ENCODE measurements around the gene PPTC7. TPM values are rescaled to one million over a fixed set of nuclear protein-coding genes. Genes with fewer than 3 reads are reported as not detected.
"Not testable (repeated sequence)": the region's sequence is repeated elsewhere in the genome, so short reads cannot be mapped to it uniquely, and the experiment has no call there.

The PPTC7 gene
- total RNA-seq, 4 donors from 2014 or later, result 20.8 to 49.1 (median 23.4) TPM

DNA sequence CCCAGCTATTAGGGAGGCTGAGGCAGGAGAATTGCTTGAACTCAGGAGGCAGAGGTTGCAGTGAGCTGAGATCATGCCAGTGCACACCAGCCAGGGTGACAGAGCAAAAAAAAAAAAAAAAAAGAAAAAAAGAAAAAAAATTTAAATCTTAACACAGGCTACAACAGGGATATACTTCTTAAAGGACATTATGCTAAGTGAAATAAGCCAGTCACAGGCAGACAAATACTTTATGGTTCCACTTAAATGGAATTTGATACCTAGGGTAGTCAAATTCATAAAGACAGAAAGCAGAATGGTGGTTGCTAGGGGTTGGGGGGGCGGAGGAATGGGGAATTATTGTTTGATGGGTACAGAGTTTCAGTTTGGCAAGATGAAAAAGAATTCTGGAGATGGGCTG, 14.8 kb upstream of the PPTC7 start:
- DNase-seq (ENCODE audit: low spot score) (no peak), ATAC-seq (ENCODE audit: low FRiP score) (no peak)
- TF ChIP-seq, protein P1, sequence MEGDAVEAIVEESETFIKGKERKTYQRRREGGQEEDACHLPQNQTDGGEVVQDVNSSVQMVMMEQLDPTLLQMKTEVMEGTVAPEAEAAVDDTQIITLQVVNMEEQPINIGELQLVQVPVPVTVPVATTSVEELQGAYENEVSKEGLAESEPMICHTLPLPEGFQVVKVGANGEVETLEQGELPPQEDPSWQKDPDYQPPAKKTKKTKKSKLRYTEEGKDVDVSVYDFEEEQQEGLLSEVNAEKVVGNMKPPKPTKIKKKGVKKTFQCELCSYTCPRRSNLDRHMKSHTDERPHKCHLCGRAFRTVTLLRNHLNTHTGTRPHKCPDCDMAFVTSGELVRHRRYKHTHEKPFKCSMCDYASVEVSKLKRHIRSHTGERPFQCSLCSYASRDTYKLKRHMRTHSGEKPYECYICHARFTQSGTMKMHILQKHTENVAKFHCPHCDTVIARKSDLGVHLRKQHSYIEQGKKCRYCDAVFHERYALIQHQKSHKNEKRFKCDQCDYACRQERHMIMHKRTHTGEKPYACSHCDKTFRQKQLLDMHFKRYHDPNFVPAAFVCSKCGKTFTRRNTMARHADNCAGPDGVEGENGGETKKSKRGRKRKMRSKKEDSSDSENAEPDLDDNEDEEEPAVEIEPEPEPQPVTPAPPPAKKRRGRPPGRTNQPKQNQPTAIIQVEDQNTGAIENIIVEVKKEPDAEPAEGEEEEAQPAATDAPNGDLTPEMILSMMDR (IDR thresholded peaks at IDR 0.05), result no peak

- DNase-seq (ENCODE audit: low spot score); ATAC-seq (ENCODE audit: low FRiP score): not testable (repeated sequence)
Measured at GRCh38 chr12:110592919-110593318, 9.8 kb upstream of the PPTC7 start.

GRCh38 chr12:110592078-110592477, 9.0 kb upstream of the PPTC7 start:
- ATAC-seq (ENCODE audit: low FRiP score), result no peak
- TF ChIP-seq, protein P1 (IDR thresholded peaks at IDR 0.05), result no peak
- no peak for DNase-seq (ENCODE audit: low spot score)

GRCh38 chr12:110591451-110592051, 8.4 kb upstream of the PPTC7 start:
- no peak for ATAC-seq (ENCODE audit: low FRiP score)
- TF ChIP-seq, protein P1 (IDR thresholded peaks at IDR 0.05), result no peak
- no peak for DNase-seq (ENCODE audit: low spot score)

DNA sequence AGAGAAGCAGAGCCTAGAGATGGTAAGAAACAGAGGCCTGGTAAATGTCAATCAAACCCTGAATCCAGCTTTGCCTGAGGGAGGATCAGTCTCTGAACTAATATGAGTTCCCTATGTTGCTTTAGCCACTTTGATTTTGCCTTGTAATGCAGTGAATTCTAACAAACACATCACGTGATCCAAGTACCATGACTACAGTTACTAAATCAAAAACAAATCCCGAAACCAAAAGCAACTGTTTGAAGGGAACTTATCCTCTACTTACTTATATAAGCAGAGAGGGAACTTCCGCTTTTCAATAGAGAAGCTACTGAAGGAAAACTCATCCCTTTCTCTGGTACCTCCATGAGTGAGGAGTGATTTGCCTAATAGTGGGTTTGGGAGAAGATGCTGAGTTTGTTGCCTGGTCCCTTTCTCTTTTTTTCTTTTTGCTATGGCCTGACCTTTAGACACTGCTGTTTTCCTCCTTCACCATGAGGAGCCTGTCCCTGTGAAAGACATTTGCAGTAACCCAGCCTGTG, 7.7 kb upstream of the PPTC7 start:
- TF ChIP-seq, protein P1 (IDR thresholded peaks at IDR 0.05), result no peak

DNA sequence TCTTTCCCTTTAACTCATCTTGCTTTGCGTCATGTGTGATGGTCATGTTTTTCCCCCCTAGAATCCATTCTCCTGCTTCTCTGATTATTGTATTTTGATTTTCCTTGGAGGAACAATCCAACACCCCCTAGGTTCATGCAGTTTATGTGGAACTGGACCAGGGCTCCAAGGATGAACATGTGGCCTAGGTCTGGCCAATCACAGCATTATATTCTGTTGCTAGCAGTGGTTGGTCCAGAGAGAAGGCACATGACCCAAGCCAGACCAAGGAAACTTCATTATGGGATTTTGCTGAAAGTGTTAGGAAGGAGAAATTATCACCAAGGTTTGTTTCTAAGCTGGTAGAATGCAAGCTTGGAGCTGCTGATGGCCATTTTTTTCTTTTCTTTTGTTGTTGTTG, 6.9 kb upstream of the PPTC7 start:
- ATAC-seq (ENCODE audit: low FRiP score) (no peak), DNase-seq (ENCODE audit: low spot score) (no peak)
- TF ChIP-seq, protein P1 (IDR thresholded peaks at IDR 0.05), result no peak

More for the DNA sequence above, 7.7 kb upstream of the PPTC7 start:
- peak; percentile 67 for ATAC-seq (ENCODE audit: low FRiP score)
- no peak for DNase-seq (ENCODE audit: low spot score)

GRCh38 chr12:110587102-110587501, 4.0 kb upstream of the PPTC7 start:
- ATAC-seq (ENCODE audit: low FRiP score); DNase-seq (ENCODE audit: low spot score): not testable (repeated sequence)

DNA sequence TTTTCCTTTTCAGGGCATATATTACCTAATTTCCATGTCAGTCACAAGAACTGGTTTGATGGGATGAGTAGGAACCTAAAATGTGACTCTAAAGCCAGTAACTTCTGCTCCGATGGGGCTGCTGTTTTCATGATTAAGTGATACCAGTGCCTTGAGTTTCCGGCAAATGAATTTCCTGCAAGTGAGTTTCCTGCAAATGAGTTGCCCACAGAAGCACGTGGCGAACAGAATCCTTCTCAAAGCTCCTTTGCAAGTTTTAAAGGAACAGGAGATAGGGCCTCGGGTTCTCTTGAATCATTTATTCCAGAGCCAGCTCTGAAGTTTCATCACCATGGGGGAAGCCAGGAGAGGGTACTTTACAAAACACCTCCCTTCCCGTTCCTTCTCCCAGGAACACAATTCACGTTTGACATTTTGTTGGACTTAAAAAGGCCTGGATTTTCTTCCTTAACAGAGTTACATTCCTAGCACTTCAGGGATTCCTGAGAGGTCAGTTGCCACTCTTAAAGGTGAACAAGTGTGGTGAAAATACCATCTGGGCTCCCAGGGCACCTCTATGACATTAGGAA, 2.2 kb upstream of the PPTC7 start:
- ATAC-seq (ENCODE audit: low FRiP score) (peak; percentile 55), DNase-seq (ENCODE audit: low spot score) (no peak)
- TF ChIP-seq, protein P1 (IDR thresholded peaks at IDR 0.05), result no peak
